GM13976 (cell line): ENCODE results near the gene ETS1.

ENCODE experiments used
- DNase-seq: peaks from one replicate; pipeline ENCODE4 v3.0.0; 2012; ENCODE audit warnings: low spot score
- in situ Hi-C: fragments of 300-500 bp; cut with MboI; formaldehyde crosslinking; loops from one replicate; pipeline ENCODE4 v1.12.0; 2022; ENCODE audit warnings: low sequenced_read_pairs, mixed read lengths, inconsistent platforms; ENCODE audit not compliant: unreplicated experiment
- TF ChIP-seq, protein P1 (sequence below): IDR thresholded peaks from 2 replicates; pipeline ENCODE4 v1.5.1; 2012; ENCODE audit warnings: borderline replicate concordance, mild to moderate bottlenecking; ENCODE audit not compliant: insufficient read depth; ENCODE audit errors: extremely low read depth, missing control alignments, control extremely low read depth

ETS1 gene

DNA sequence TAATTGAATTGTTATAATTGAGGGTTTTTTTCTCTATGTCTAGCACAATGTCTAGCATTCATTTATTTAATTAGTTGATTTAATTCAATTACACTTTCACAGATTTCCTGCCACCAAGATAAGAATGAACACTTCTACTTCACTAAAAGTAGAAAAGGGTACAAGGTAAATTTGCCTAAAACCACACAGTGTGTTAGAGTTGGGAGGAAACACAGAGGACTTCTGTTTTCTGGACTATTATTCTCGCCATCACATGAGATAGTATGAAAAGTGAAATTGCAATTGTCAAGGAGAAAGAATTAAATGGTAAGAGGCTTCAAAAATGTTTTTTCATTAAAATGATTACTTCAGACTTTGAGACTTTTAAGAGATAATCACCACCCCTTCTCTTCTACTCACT, 109.5 kb downstream of the ETS1 start:
- no peak for DNase-seq
- TF ChIP-seq, protein P1, sequence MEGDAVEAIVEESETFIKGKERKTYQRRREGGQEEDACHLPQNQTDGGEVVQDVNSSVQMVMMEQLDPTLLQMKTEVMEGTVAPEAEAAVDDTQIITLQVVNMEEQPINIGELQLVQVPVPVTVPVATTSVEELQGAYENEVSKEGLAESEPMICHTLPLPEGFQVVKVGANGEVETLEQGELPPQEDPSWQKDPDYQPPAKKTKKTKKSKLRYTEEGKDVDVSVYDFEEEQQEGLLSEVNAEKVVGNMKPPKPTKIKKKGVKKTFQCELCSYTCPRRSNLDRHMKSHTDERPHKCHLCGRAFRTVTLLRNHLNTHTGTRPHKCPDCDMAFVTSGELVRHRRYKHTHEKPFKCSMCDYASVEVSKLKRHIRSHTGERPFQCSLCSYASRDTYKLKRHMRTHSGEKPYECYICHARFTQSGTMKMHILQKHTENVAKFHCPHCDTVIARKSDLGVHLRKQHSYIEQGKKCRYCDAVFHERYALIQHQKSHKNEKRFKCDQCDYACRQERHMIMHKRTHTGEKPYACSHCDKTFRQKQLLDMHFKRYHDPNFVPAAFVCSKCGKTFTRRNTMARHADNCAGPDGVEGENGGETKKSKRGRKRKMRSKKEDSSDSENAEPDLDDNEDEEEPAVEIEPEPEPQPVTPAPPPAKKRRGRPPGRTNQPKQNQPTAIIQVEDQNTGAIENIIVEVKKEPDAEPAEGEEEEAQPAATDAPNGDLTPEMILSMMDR: no peak
- in situ Hi-C loops: no loop called here

DNA sequence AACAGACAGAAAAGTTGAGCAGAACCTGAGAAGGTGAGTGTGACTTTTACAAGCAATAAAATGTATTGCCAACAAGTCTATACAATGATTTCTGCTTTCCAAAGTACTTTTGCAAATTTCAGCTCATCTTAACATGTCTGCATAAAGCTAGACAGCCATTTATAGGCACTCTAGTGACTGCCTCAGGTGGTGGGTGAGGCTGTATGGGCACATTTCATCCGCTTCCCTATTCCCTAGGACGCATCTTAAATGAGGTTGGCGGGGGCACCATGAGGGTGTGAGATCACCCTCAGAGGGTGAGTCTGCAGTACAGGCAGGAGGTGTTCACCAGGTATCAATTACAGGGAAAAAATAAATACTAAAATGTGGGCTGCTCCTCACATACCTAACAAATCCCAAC, 110.1 kb downstream of the ETS1 start:
- TF ChIP-seq, protein P1: no peak
- DNase-seq: no peak
- in situ Hi-C loops: no loop called here

DNA sequence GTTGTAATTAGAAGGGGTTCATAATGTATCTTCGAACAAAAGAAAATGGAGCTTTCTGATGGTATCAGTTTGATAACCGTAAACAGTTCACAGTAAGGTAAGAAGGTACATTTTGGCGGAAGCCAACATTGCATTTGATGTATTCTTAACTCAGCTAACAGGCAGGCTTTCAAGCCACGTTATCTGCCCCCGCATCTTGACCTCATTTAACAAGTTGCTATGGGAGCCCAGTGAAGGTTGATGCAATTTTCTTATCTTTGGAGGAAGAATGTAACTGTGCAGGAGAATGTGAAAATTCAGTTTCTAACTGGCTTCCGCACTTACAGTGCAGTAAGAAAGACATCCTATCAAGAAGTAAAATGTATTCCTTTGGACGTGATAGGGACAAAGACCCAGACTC, 110.6 kb downstream of the ETS1 start:
- TF ChIP-seq, protein P1: no peak
- no peak for DNase-seq
- in situ Hi-C loops: no loop called here

DNA sequence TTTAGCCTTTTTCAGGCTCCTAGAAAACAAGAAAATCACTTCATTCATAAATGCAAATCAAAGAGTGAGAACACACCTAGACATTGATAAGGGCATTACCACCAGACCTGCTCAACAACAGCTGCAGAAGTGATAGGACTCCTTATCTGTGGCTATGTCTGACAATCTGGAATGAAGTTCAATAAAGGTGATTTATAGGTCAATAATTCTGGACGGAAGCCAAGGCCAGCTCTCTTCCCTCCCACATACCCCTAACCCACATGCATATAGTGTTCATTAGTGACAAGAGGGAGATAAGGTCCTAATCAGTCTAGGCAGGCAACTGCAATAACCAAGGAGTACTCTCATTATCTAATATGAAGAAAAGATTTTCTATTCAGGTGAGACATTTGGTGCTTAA, 111.3 kb downstream of the ETS1 start:
- in situ Hi-C loops: no loop called here
- TF ChIP-seq, protein P1: no peak

DNA sequence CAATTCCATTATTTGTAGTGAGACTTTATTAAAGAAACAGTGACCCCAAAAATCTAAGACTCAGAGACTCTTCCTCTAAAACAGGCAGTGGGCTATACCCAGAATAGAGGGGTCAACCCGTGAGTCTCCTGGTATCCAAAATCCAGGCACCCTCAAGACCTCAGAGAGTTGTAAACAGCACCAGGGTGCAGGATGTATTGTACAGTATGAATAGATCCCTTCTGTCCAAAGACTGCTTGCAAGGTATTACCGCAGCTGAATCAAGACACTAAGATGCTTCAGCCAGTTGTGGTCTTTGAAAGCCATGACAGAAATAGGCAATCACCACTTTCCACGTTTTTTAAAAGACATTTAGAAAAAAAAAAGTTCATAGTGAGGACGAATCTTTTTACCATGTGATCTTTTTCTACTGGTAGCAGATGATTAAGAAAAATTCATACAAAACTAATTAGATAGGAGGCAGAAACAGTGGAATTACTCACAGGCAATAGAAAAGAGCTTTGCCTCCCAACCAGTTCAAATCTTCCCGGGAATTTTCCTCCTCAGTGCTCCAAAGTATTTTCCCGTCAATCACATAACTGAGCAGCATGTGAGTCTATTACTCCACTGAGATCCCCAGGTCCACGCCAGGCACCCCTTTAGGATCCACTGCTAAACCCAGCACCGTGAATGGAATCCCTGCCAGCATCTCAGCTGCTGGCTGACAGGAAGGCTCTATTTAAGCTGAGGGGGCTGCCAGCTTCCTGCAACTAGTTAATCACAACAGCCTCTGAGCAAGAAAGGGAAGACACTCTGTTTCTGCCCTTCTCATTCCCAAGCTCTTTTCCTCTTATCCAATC, 113.1 kb downstream of the ETS1 start:
- DNase-seq: no peak
- TF ChIP-seq, protein P1: no peak
- in situ Hi-C loops: no loop called here

More for the DNA sequence above, 111.3 kb downstream of the ETS1 start:
- no peak for DNase-seq

DNA sequence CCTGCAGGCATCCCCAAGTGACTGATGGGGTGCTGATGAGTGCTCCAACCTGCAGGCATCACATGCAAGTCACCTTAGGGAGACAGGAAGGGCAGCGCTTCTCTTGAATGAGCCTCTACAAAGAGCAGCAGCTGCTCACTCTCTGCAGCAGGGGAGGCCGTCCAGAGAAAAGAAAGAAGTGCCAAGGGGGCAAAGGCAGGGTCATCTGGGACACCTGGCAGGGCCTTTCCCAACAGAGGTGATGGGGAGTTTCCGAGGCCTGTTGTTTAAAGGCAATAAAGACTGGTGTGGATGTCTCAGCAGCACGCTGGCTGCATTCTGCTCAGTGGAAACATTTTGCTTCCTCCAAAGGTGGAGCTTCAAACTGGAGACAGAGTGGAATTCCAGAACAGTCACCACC, 113.7 kb downstream of the ETS1 start:
- DNase-seq: no peak
- TF ChIP-seq, protein P1: no peak
- in situ Hi-C loops: no loop called here
